Mononuclear cell (primary cell): ENCODE measurements around the gene HIBCH. TPM values are rescaled to one million over a fixed set of nuclear protein-coding genes. Genes with fewer than 3 reads are reported as not detected.
"Not testable (repeated sequence)": the region's sequence is repeated elsewhere in the genome, so short reads cannot be mapped to it uniquely, and the experiment has no call there.

Experiments used
- H3K27me3 ChIP-seq: 2 replicates; pipeline ENCODE4 v1.6.0; 2011; ENCODE audit warnings: low read length, control low read depth; ENCODE audit not compliant: insufficient read depth
- H3K4me1 ChIP-seq: 2 replicates; pipeline ENCODE4 v1.5.1; 2011; ENCODE audit warnings: mild to moderate bottlenecking, low read length, control low read depth; ENCODE audit not compliant: insufficient read depth
- H3K4me3 ChIP-seq: 2 replicates; pipeline ENCODE4 v1.5.1; 2011; ENCODE audit warnings: mild to moderate bottlenecking, low read length, moderate library complexity
- H3K9me3 ChIP-seq: 2 replicates; pipeline ENCODE4 v1.5.1; 2011; ENCODE audit warnings: low read depth, mild to moderate bottlenecking, control low read depth, low read length
- total RNA-seq: library from RNA; depleted of rRNA; stranded (reverse); fragments of >200 nt; gene quantifications from one replicate; pipeline ENCODE4 v1.2.3, GENCODE V29; 2012

Gene HIBCH
- total RNA-seq, 1 donor: 2.0 TPM

GRCh38 chr2:190352668-190353536, 33.3 kb upstream of the HIBCH start:
- Histone ChIP-seq H3K4me3 (no peak overlapping the region), H3K4me1 (peaks cover 6% of the 10 kb centered on the region), H3K9me3 (no peaks in the 10 kb centered on the region), H3K27me3 (no peaks in the 10 kb centered on the region)

- Histone ChIP-seq H3K27me3 (no peaks in the 10 kb centered on the region), H3K9me3 (no peaks in the 10 kb centered on the region), H3K4me3 (no peak overlapping the region)
These were observed 32.3 kb upstream of the HIBCH start for GRCh38 chr2:190351955-190352354.

DNA sequence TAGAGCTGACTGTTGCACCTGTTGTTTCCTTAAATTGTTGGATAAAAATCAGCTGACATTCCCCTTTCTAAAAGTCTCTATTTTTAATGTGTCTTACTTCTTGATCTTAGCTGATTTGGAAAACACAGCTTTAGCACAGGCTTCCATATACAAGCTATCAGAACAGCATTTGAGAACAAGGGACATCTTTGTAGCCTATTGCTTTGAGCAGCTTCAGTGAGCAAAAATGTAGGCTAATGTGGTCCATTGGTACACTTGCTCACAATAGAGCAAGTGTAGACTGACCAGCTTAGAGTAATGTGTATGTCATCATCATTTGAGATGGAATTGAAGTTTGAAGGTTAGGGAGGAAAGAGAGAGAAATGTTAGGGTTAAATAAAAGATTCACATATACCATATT, 30.7 kb upstream of the HIBCH start:
- Histone ChIP-seq H3K27me3 (no peaks in the 10 kb centered on the region), H3K9me3 (no peaks in the 10 kb centered on the region), H3K4me3 (no peak overlapping the region), H3K4me1 (peaks cover 9% of the 10 kb centered on the region)

More at GRCh38 chr2:190351955-190352354, 32.3 kb upstream of the HIBCH start:
- peaks cover 6% of the 10 kb centered on the region for H3K4me1 ChIP-seq

GRCh38 chr2:190344276-190344827, 24.7 kb upstream of the HIBCH start:
- H3K9me3 ChIP-seq: no peaks in the 10 kb centered on the region
- H3K27me3 ChIP-seq: no peaks in the 10 kb centered on the region
- peak overlapping the region; percentile 53 for H3K4me3 ChIP-seq
- H3K4me1 ChIP-seq: peaks cover 20% of the 10 kb centered on the region

- Histone ChIP-seq H3K4me3 (peak within 1 kb of the TSS; percentile 53), H3K9me3 (no peaks in the 10 kb centered on the region), H3K4me1 (peaks cover 20% of the 10 kb centered on the region), H3K27me3 (no peaks in the 10 kb centered on the region)
These were observed 24.1 kb upstream of the HIBCH start, which contains the start of gene INPP1 for GRCh38 chr2:190343536-190344275. INPP1 (plus strand) TSS chr2:190343589; CDS start chr2:190360103, 16,514 bp downstream.

- H3K9me3 ChIP-seq: no peaks in the 10 kb centered on the region
- peak overlapping the region; percentile 53 for H3K4me3 ChIP-seq
- no peaks in the 10 kb centered on the region for H3K27me3 ChIP-seq
- peaks cover 20% of the 10 kb centered on the region for H3K4me1 ChIP-seq
These were observed 23.5 kb upstream of the HIBCH start for GRCh38 chr2:190343089-190343535.

GRCh38 chr2:190342611-190343010, 23.0 kb upstream of the HIBCH start:
- Histone ChIP-seq H3K4me3 (no peak overlapping the region), H3K4me1 (peaks cover 20% of the 10 kb centered on the region), H3K9me3 (no peaks in the 10 kb centered on the region), H3K27me3 (no peaks in the 10 kb centered on the region)

- no peaks in the 10 kb centered on the region for H3K27me3 ChIP-seq
- no peak overlapping the region for H3K4me3 ChIP-seq
- H3K4me1 ChIP-seq: peaks cover 17% of the 10 kb centered on the region
- H3K9me3 ChIP-seq: no peaks in the 10 kb centered on the region
These were observed 20.7 kb upstream of the HIBCH start for GRCh38 chr2:190340369-190340768.

DNA sequence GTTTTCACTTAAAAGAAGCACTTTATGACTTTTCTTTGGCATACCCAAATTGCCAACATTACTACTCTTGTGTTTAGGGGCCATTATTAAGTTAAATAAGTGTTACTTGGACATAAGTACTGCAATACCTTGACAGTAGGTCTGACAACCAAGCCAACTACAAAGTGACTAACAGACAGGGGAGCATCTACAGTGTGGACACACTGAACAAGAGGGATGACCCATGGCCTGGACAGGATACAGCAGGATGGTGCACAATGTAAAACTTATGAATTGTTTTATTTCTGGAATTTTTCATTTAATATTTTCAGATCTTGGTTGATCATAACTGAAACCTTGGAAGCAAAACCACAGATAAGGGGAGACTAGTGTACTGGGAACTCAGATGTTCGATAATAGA, 19.8 kb upstream of the HIBCH start:
- Histone ChIP-seq H3K9me3 (no peaks in the 10 kb centered on the region), H3K27me3 (no peaks in the 10 kb centered on the region), H3K4me3 (no peak overlapping the region), H3K4me1 (peaks cover 13% of the 10 kb centered on the region)

DNA sequence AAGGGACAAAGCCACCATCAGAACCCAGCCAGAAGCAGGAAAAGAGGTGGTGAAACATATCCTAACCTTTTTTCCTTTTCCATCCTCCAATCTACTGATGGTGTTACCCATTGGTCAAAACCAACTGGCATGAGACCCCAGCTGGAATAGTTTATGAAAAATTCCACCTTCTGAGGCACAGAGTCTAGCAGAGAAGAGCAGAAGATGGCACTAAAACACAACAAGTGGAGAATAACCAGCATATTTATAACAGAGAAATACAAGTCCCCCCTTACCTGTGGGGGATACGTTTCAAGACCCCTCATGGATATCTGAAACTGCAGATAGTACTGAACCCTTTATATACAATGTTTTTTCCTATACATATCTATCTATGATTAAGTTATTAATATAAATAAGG, 18.8 kb upstream of the HIBCH start:
- H3K9me3 ChIP-seq: no peaks in the 10 kb centered on the region
- no peak overlapping the region for H3K4me3 ChIP-seq
- H3K27me3 ChIP-seq: no peaks in the 10 kb centered on the region
- H3K4me1 ChIP-seq: peaks cover 10% of the 10 kb centered on the region

- Histone ChIP-seq H3K27me3 (no peaks in the 10 kb centered on the region), H3K4me3 (no peak overlapping the region), H3K4me1 (no peaks in the 10 kb centered on the region), H3K9me3 (no peaks in the 10 kb centered on the region)
These were observed 16.8 kb upstream of the HIBCH start for GRCh38 chr2:190336420-190336819.

DNA sequence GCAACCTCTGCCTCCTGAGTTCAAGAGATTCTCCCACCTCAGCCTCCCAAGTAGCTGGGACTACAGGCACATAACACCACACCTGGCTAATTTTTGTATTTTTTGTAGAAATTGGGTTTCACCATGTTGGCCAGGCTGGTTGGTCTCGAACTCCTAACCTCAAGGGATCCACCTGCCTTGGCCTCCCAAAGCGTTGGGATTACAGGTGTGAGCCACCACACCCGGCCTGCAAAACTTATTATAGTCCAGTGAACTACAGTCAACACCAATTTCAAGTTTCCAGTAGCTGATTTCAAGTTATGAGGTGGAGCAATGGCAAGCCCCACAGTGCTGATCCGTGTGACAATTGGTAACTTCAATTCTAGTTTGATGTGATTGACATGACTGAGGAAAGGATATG, 16.0 kb upstream of the HIBCH start:
- not testable (repeated sequence) for H3K4me1 ChIP-seq, H3K9me3 ChIP-seq, H3K27me3 ChIP-seq, H3K4me3 ChIP-seq

GRCh38 chr2:190335225-190335559, 15.6 kb upstream of the HIBCH start:
- Histone ChIP-seq H3K9me3 (no peaks in the 10 kb centered on the region), H3K4me1 (no peaks in the 10 kb centered on the region), H3K27me3 (peaks cover 4% of the 10 kb centered on the region), H3K4me3 (no peak overlapping the region)

GRCh38 chr2:190334479-190335224, 15.0 kb upstream of the HIBCH start:
- Histone ChIP-seq H3K9me3 (no peaks in the 10 kb centered on the region), H3K4me3 (no peak overlapping the region), H3K4me1 (no peaks in the 10 kb centered on the region), H3K27me3 (peaks cover 4% of the 10 kb centered on the region)

GRCh38 chr2:190333928-190334327, 14.3 kb upstream of the HIBCH start:
- Histone ChIP-seq H3K4me1 (no peaks in the 10 kb centered on the region), H3K9me3 (no peaks in the 10 kb centered on the region), H3K27me3 (peaks cover 7% of the 10 kb centered on the region), H3K4me3 (no peak overlapping the region)
